Activated naive CD4-positive, alpha-beta T cell treated with anti-CD3 and anti-CD28 coated beads, Interleukin-2, amount 10 ng/mL, durations not matched to agents 7 days and 5 days (primary cell): ENCODE results near the gene ZMYND8.

ENCODE experiments used
- CTCF ChIA-PET: fragments of 350-600 bp; sonication (Branson Sonifier 250); formaldehyde crosslinking; loops from one replicate; lab custom pipeline; 2021; ENCODE audit warnings: antibody characterized with exemption; lab: Charles Lee
- DNase-seq: peaks from one replicate; pipeline ENCODE4 v3.0.0-alpha.2; 2020
- H3K27ac Mint-ChIP-seq: one replicate; pipeline ENCODE4 v1.8.0; 2021; ENCODE audit warnings: mild to moderate bottlenecking, moderate library complexity, mixed read lengths
- H3K27me3 Mint-ChIP-seq: one replicate; pipeline ENCODE4 v1.8.0; 2021; ENCODE audit warnings: mild to moderate bottlenecking, mixed read lengths
- H3K36me3 Mint-ChIP-seq: one replicate; pipeline ENCODE4 v1.8.0; 2021; ENCODE audit warnings: mixed read lengths
- H3K4me1 Mint-ChIP-seq: one replicate; pipeline ENCODE4 v1.8.0; 2021; ENCODE audit warnings: mixed read lengths
- H3K4me3 Mint-ChIP-seq: one replicate; pipeline ENCODE4 v1.8.0; 2021; ENCODE audit warnings: mild to moderate bottlenecking, moderate library complexity, mixed read lengths
- H3K9me3 Mint-ChIP-seq: one replicate; pipeline ENCODE4 v1.8.0; 2021; ENCODE audit warnings: mixed read lengths

Gene ZMYND8

GRCh38 chr20:47161411-47161810 lies 195.1 kb downstream of the ZMYND8 start:
- Mint-ChIP-seq H3K36me3 (no peaks in the 10 kb centered on the region), H3K4me1 (no peaks in the 10 kb centered on the region), H3K4me3 (no peak overlapping the region), H3K27ac (no peak overlapping the region), H3K9me3 (no peaks in the 10 kb centered on the region), H3K27me3 (peaks cover 11% of the 10 kb centered on the region)
- CTCF ChIA-PET: no interaction called here
- DNase-seq: no peak

- CTCF ChIA-PET: no interaction called here
These were observed 195.5 kb downstream of the ZMYND8 start for GRCh38 chr20:47160992-47161391.

GRCh38 chr20:47160240-47160639 lies 196.3 kb downstream of the ZMYND8 start:
- no peaks in the 10 kb centered on the region for H3K36me3 Mint-ChIP-seq
- DNase-seq: no peak
- CTCF ChIA-PET: no interaction called here
- H3K27me3 Mint-ChIP-seq: peaks cover 10% of the 10 kb centered on the region
- no peak overlapping the region for H3K27ac Mint-ChIP-seq
- H3K9me3 Mint-ChIP-seq: no peaks in the 10 kb centered on the region
- no peak overlapping the region for H3K4me3 Mint-ChIP-seq
- no peaks in the 10 kb centered on the region for H3K4me1 Mint-ChIP-seq

More at GRCh38 chr20:47160992-47161391, 195.5 kb downstream of the ZMYND8 start:
- no peak overlapping the region for H3K4me3 Mint-ChIP-seq
- peaks cover 10% of the 10 kb centered on the region for H3K27me3 Mint-ChIP-seq
- H3K4me1 Mint-ChIP-seq: no peaks in the 10 kb centered on the region
- H3K9me3 Mint-ChIP-seq: no peaks in the 10 kb centered on the region
- no peaks in the 10 kb centered on the region for H3K36me3 Mint-ChIP-seq
- no peak overlapping the region for H3K27ac Mint-ChIP-seq
- no peak for DNase-seq
